NCI-H2196 treated with DMSO at 0.1 percent for 48 hours (cell line): ENCODE data around the gene IMMP2L.

ENCODE experiments used
- DNase-seq: peaks from one replicate; lab custom pipeline; 2025; ENCODE audit not compliant: unreplicated experiment; lab: John Stamatoyannopoulos, UW

Gene IMMP2L

GRCh38 chr7:111226800-111227199 lies 335.5 kb downstream of the IMMP2L start:
- DNase-seq, result no peak

GRCh38 chr7:111224354-111225231 lies 337.7 kb downstream of the IMMP2L start:
- DNase-seq, result no peak

- no peak for DNase-seq
These were observed 338.5 kb downstream of the IMMP2L start for GRCh38 chr7:111223802-111224253.

- no peak for DNase-seq
These were observed 346.7 kb downstream of the IMMP2L start for GRCh38 chr7:111215550-111215949.

- no peak for DNase-seq
These were observed 349.3 kb downstream of the IMMP2L start for GRCh38 chr7:111212857-111213523.

- no peak for DNase-seq
These were observed 351.3 kb downstream of the IMMP2L start for GRCh38 chr7:111210996-111211395.

GRCh38 chr7:111210043-111210442 lies 352.2 kb downstream of the IMMP2L start:
- no peak for DNase-seq

GRCh38 chr7:111205251-111205650 lies 357.0 kb downstream of the IMMP2L start:
- no peak for DNase-seq

GRCh38 chr7:111202321-111202720 lies 360.0 kb downstream of the IMMP2L start:
- DNase-seq, result no peak

- DNase-seq, result no peak
These were observed 362.6 kb downstream of the IMMP2L start for GRCh38 chr7:111199643-111200042.

- DNase-seq, result no peak
These were observed 364.0 kb downstream of the IMMP2L start for GRCh38 chr7:111198255-111198654.

GRCh38 chr7:111196655-111197054 lies 365.6 kb downstream of the IMMP2L start:
- DNase-seq, result no peak

- DNase-seq, result no peak
These were observed 369.5 kb downstream of the IMMP2L start for GRCh38 chr7:111192614-111193413.

- no peak for DNase-seq
These were observed 371.5 kb downstream of the IMMP2L start for GRCh38 chr7:111190804-111191203.

- DNase-seq, result no peak
These were observed 377.3 kb downstream of the IMMP2L start for GRCh38 chr7:111184987-111185386.

- no peak for DNase-seq
These were observed 379.0 kb downstream of the IMMP2L start for GRCh38 chr7:111183321-111183720.

GRCh38 chr7:111180338-111180737 lies 382.0 kb downstream of the IMMP2L start:
- DNase-seq, result no peak

- DNase-seq, result no peak
These were observed 386.3 kb downstream of the IMMP2L start for GRCh38 chr7:111175908-111176441.

GRCh38 chr7:111174510-111174909 lies 387.8 kb downstream of the IMMP2L start:
- no peak for DNase-seq

- no peak for DNase-seq
These were observed 388.3 kb downstream of the IMMP2L start for GRCh38 chr7:111173990-111174389.

- no peak for DNase-seq
These were observed 388.8 kb downstream of the IMMP2L start for GRCh38 chr7:111173528-111173927.
